ENCODE results near the gene XRCC3. TPM values are rescaled to one million over a fixed set of nuclear protein-coding genes. Genes with fewer than 3 reads are reported as not detected.
A peak's percentile ranks its signal among the peaks of the same experiment; 100 is the strongest.

The XRCC3 gene
- total RNA-seq, 1 experiment from 2014 or later, result 36.8 TPM

DNA sequence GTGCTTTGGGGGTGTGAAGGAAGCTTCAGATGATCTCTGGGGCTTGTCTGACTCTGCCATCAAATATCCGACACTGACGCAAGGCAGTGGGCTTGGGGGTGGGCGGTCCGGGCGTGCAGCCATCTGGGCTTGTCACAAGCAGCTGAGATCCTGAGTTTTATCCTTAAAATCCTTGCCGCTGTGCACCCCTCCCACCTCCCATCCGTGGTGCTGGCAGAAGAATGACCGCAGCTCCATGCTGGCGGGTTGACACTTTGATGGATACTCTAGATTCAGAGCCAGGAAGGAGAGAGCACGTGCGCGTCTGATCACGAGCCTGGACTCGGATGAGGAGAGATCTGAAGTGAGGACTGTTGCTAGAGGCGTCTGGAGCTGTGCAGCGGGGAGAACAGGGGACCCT is 3.3 kb upstream of the XRCC3 start:
- no peak for TF ChIP-seq POLR2AphosphoS5 (IDR thresholded peaks at IDR 0.05; ENCODE audit: low read depth, low read length)
- TF ChIP-seq, protein P1, sequence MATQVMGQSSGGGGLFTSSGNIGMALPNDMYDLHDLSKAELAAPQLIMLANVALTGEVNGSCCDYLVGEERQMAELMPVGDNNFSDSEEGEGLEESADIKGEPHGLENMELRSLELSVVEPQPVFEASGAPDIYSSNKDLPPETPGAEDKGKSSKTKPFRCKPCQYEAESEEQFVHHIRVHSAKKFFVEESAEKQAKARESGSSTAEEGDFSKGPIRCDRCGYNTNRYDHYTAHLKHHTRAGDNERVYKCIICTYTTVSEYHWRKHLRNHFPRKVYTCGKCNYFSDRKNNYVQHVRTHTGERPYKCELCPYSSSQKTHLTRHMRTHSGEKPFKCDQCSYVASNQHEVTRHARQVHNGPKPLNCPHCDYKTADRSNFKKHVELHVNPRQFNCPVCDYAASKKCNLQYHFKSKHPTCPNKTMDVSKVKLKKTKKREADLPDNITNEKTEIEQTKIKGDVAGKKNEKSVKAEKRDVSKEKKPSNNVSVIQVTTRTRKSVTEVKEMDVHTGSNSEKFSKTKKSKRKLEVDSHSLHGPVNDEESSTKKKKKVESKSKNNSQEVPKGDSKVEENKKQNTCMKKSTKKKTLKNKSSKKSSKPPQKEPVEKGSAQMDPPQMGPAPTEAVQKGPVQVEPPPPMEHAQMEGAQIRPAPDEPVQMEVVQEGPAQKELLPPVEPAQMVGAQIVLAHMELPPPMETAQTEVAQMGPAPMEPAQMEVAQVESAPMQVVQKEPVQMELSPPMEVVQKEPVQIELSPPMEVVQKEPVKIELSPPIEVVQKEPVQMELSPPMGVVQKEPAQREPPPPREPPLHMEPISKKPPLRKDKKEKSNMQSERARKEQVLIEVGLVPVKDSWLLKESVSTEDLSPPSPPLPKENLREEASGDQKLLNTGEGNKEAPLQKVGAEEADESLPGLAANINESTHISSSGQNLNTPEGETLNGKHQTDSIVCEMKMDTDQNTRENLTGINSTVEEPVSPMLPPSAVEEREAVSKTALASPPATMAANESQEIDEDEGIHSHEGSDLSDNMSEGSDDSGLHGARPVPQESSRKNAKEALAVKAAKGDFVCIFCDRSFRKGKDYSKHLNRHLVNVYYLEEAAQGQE (IDR thresholded peaks at IDR 0.05; ENCODE audit: insufficient read depth in 1 of 2, low read depth in 2 of 2, low read length in 1 of 2), result no peak
- TF ChIP-seq, protein P2, sequence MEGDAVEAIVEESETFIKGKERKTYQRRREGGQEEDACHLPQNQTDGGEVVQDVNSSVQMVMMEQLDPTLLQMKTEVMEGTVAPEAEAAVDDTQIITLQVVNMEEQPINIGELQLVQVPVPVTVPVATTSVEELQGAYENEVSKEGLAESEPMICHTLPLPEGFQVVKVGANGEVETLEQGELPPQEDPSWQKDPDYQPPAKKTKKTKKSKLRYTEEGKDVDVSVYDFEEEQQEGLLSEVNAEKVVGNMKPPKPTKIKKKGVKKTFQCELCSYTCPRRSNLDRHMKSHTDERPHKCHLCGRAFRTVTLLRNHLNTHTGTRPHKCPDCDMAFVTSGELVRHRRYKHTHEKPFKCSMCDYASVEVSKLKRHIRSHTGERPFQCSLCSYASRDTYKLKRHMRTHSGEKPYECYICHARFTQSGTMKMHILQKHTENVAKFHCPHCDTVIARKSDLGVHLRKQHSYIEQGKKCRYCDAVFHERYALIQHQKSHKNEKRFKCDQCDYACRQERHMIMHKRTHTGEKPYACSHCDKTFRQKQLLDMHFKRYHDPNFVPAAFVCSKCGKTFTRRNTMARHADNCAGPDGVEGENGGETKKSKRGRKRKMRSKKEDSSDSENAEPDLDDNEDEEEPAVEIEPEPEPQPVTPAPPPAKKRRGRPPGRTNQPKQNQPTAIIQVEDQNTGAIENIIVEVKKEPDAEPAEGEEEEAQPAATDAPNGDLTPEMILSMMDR (IDR thresholded peaks at IDR 0.05), result no peak
- TF ChIP-seq SIN3A (IDR thresholded peaks at IDR 0.05; ENCODE audit: borderline replicate concordance, insufficient read depth, low read depth, low read length), result no peak
- no peak for TF ChIP-seq TCF7L2 (IDR thresholded peaks at IDR 0.05; ENCODE audit: low read depth, low read length)
- POLR2A ChIA-PET, result no interaction called here
- CTCF ChIA-PET, result no interaction called here
- no peak overlapping the region for H3K27ac ChIP-seq (ENCODE audit: low read length)
- intact Hi-C loops (cut with micrococcal nuclease; ENCODE audit: unreplicated experiment) (no loop called here), in situ Hi-C loops (cut with HindIII; ENCODE audit: low pct_unique_long_range_greater_than_20kb, low sequenced_read_pairs) (no loop called here)
- H3K4me3 ChIP-seq (ENCODE audit: low read depth in 2 of 2, low read length in 2 of 2), result no peak overlapping the region
- ATAC-seq, result no peak
- no peaks in the 10 kb centered on the region for H3K9me3 ChIP-seq (ENCODE audit: control insufficient read depth, insufficient read depth, low read depth, low read length)
- peaks cover 12% of the 10 kb centered on the region for H3K4me1 ChIP-seq (ENCODE audit: control insufficient read depth, insufficient read depth, low read length)
- no TSS peak for BruUV-seq (replicated peaks)
- no peaks in the 10 kb centered on the region; the same call in 1 of the 2 replicates for H3K36me3 ChIP-seq (ENCODE audit: control insufficient read depth, insufficient read depth, low read length)
- DNase-seq (ENCODE audit: low read depth, low spot score), result no peak
- no peaks in the 10 kb centered on the region for H3K27me3 ChIP-seq (ENCODE audit: control insufficient read depth, insufficient read depth, low read length)

DNA sequence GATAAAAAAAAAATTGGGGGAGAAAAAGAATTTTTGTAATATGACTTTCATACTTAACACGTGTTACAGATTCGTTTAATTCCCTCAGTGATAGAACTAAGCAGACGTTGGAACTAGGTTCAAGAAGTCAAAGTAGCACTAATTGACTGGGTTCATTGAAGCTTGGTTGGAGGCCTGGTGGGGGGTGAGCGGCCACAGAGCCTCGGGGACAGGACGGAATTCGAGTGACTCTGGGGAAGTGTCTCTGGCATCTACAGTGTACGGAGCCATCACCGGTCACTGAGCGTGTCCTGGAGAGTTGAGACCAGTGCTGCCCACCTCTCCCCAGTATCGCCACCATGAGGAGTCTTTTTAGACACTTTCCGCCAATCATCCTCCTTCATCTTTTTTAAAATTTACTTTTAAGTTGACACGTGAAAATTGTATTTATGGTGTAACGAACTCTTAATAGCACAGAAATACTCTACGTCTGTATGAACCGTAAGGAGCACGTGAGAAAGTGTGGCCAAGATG is 1.7 kb upstream of the XRCC3 start:
- intact Hi-C loops (cut with micrococcal nuclease; ENCODE audit: unreplicated experiment) (no loop called here), in situ Hi-C loops (cut with HindIII; ENCODE audit: low pct_unique_long_range_greater_than_20kb, low sequenced_read_pairs) (no loop called here)
- POLR2A ChIA-PET, result no interaction called here
- TF ChIP-seq SIN3A (IDR thresholded peaks at IDR 0.05; ENCODE audit: borderline replicate concordance, insufficient read depth, low read depth, low read length) (no peak), TCF7L2 (IDR thresholded peaks at IDR 0.05; ENCODE audit: low read depth, low read length) (no peak), POLR2AphosphoS5 (IDR thresholded peaks at IDR 0.05; ENCODE audit: low read depth, low read length) (no peak)
- TF ChIP-seq, protein P2 (IDR thresholded peaks at IDR 0.05), result no peak
- TF ChIP-seq, protein P1 (IDR thresholded peaks at IDR 0.05; ENCODE audit: insufficient read depth in 1 of 2, low read depth in 2 of 2, low read length in 1 of 2), result no peak
- Histone ChIP-seq H3K27me3 (ENCODE audit: control insufficient read depth, insufficient read depth, low read length) (no peaks in the 10 kb centered on the region), H3K27ac (ENCODE audit: low read length) (peak overlapping the region; percentile 68), H3K4me1 (ENCODE audit: control insufficient read depth, insufficient read depth, low read length) (peaks cover 12% of the 10 kb centered on the region), H3K4me3 (ENCODE audit: low read depth in 2 of 2, low read length in 2 of 2) (peak overlapping the region; percentile 60 to 63), H3K9me3 (ENCODE audit: control insufficient read depth, insufficient read depth, low read depth, low read length) (no peaks in the 10 kb centered on the region), H3K36me3 (ENCODE audit: control insufficient read depth, insufficient read depth, low read length) (no peaks in the 10 kb centered on the region; the same call in 1 of the 2 replicates)
- CTCF ChIA-PET, result no interaction called here
- DNase-seq (ENCODE audit: low read depth, low spot score) (no peak), ATAC-seq (no peak)
- BruUV-seq (replicated peaks), result no TSS peak

Data from Panc1 (cell line).